ENCODE results near the gene ZFYVE27.

The ZFYVE27 gene

GRCh38 chr10:97771913-97772823 lies 35.2 kb downstream of the ZFYVE27 start, which contains the start of gene SFRP5:
Gene SFRP5 (minus strand): TSS chr10:97771999. CDS start chr10:97771833, 166 bp downstream.
- no peak for DNase-seq

DNA sequence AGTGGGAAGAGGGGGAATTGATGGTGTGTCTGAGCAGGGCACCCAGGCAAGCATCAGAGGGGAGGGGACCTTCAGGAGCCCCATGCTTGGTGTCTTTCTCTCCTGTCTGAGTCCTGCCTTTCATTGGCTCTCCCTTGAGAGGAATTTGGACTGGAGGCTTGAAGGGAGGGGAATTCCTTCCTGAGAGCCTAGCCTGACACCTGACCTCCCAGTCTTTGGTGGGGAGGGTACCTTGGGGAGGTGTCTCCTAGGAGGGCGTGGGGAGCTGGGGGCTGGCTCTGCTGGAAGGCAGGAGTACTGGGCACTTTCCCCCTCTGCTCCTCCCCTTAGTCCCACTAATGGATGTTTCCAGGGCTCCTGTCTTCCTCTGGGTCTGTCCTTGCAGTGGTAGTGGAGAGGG lies 36.2 kb downstream of the ZFYVE27 start:
- no peak for DNase-seq

GRCh38 chr10:97774811-97775294 lies 37.9 kb downstream of the ZFYVE27 start:
- DNase-seq: peak; percentile 80

DNA sequence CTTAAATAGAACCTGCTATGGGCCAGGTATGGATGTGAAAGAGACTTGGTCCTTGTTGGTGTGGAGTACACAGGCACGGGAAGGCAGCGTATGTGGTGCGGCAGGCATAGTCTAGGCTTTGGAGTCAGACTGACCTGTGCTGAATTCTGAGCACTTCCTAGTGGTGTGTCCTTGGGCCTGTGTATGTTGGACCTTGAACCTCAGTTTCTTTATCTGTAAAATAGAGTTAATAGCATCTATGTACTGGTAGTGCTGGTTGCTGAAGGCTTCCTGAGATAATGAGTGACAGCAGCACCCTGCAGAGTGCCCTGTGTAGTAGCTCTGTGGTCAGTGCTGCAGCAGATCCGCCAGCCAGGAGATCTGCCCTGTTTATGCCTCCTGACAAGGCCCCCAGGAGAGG lies 40.2 kb downstream of the ZFYVE27 start:
- no peak for DNase-seq

DNA sequence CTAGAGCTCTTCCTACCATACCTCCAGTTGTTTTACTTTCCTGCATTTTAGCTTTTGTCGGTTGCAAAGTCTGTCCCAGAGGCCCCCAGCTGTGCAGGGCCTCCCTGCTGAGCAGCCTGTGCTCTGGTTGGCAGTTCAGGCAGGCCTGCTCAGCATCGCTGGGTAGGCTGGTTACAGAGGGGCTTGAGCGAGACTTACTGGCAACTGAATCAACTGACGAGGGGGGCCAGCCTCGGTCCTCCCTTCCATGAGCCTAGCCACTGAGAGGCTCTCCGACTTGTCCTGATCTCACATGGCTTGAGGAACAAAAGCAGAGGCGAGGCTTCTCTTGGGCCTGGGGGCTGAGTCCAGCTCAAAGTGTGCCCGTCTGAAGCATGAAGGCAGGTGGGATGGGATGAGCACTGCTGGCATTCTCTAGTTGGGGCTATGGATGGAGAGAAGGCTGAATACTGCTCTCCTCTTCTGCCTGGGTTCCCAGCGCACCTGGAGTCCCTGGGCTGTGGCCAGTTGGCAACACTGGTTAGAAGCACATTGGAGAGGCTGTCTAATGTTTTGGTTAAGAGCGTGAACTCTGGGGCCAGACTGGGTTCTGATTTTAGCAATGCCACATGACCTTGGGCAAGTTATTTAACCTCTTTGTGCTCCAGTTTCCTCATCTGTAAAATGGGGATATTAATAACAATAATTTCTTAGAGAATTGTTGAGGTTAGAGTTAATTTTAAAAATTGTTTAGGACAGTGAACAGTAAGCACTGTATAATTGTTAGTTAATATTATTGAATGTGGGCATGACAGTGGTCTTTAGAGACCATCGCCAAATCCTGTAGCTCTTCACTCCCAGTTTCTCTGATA lies 41.7 kb downstream of the ZFYVE27 start:
- no peak for DNase-seq

- DNase-seq: no peak
These were observed 42.6 kb downstream of the ZFYVE27 start for GRCh38 chr10:97779492-97779891.

GRCh38 chr10:97779975-97780374 lies 43.0 kb downstream of the ZFYVE27 start:
- no peak for DNase-seq

- DNase-seq: no peak
These were observed 44.1 kb downstream of the ZFYVE27 start for GRCh38 chr10:97780841-97781617.

DNA sequence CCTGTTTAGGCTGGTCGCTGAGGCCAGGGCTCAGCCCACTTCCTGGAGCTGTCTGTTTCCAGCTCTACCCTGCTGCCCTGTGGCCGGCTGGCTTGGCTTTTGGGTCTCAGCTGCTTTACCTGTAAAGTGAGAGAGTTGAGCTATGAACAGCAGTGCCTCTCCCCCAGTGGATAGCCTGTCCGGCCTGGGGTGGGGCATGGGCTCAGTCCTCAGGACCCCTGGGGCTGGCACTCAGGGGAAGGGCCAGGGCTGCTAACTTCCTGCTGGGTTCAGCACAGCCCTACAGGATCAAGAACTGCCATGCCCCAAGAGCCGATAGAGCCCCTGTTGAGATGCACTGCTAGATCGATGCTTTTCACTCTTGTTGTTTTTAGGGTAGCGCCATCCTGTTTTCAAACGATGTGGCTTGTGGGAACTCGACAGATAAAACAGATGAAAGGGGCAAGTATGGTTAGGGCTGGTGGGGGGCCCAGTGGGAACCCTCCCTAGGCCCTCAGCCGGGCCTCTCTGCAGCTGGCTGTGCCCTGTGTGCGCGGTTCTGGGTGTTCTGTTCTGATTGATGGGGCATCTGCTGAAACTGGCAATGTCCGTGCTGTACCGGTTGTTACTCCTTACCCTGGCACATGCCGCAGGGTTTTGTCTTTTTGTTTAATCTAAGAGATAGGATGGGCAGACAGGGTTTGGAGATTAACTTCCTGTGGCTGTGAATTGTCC lies 44.8 kb downstream of the ZFYVE27 start:
- no peak for DNase-seq

- no peak for DNase-seq
These were observed 45.7 kb downstream of the ZFYVE27 start for GRCh38 chr10:97782455-97783228.

DNA sequence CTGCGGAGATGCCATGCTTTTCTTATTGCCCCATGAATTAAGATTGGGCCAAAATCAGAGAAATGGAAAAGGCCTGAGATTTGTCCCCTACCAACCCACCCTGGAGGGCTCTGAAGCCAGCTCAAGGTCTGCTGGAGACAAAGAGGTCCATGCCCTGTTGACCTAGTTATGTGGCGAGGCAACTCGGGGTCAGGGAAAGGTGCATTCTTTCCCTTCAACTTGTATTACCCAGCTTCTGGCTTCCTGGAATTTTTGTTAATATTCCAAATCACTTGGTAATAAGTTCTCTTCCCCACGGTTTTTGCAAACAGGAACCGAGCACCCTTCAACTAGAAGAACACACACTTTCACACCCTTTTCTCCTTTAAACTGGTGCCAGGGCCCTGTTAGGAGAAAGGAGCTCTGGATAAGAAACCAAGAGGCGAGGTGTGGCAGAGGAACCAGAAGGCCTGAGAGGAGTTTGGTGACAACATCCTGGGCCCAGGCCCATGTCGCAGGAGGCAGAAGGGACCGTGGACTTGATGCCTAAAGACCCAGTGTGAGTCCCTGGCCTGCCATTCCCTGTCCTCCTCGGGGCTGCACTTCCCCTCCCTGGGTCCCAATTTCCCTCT lies 47.4 kb downstream of the ZFYVE27 start:
- DNase-seq: no peak

DNA sequence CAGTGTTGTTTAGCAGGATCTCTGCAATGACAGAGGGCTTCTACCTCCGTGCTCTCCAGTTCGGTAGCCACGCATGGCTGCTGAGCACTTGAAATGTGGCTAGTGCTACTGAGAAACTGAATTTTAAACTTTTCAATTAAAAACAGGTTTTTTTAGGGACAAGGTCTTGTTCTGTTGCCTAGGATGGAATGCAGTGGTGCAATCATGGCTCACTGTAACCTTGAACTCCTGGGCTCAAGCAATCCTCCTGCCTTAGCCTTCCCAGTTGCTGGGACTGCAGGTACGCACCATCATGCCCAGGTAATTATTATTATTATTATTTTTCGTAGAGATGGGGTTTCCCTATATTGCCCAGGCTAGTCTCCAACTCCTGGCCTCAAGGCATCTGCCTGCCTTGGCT lies 48.3 kb downstream of the ZFYVE27 start:
- DNase-seq: no peak

DNA sequence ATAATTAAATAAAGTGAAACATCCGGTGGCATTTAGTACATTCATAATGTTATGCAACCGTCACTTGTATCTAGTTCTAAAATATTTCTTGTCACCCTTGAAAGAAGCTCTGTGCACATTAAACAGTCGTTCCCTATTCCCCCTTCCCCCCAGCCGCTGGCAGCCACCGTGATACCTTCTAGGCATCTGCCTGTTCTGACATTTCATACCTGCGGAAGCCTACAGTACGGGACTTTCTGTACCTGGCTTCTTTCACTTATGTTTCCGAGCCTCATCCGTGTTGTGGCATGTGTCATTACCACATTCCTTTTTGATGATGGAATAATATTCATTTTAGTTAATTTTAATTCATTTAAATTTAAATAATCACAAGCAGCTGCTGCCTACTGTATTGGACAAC lies 48.8 kb downstream of the ZFYVE27 start:
- DNase-seq: no peak

- peak; percentile 66 for DNase-seq
These were observed 51.9 kb downstream of the ZFYVE27 start for GRCh38 chr10:97788552-97789442.

- DNase-seq: no peak
These were observed 53.0 kb downstream of the ZFYVE27 start for GRCh38 chr10:97789770-97790397.

- peak; percentile 89 for DNase-seq
These were observed 55.1 kb downstream of the ZFYVE27 start for GRCh38 chr10:97791824-97792721.

DNA sequence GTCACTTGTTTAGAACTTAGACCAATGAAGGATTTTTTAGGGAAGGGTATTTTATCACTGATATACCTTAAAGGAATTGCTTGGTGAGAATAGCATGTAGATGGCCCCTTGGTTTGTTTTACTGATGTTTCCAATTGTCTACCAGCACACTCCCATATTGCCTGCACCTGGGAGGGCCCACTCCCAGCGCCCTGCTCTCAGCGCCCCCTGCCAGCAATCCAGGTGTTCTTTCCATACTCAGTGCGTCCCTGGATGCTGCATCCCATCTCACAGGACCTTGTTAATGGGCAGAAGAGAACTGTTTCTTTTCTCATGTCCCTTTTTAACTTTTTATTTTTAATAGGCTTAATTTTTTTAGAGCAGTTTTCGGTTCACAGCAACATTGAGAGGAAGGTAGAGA lies 59.0 kb downstream of the ZFYVE27 start:
- DNase-seq: no peak

GRCh38 chr10:97796651-97797050 lies 59.7 kb downstream of the ZFYVE27 start:
- no peak for DNase-seq
